Erythroblast (primary cell): Measurements from ENCODE around the gene ZNF831.

Experiments
- GATA1 ChIP-seq: IDR thresholded peaks from 2 replicates; pipeline ENCODE4 v1.6.1; 2011; ENCODE audit warnings: low read depth, mild to moderate bottlenecking, control low read depth, low read length, moderate library complexity
- POLR2A ChIP-seq: IDR thresholded peaks from 2 replicates; pipeline ENCODE4 v1.6.1; 2011; ENCODE audit warnings: mild to moderate bottlenecking, low read length

GRCh38 chr20:59144179-59144830 lies 19.3 kb upstream of the ZNF831 start:
- TF ChIP-seq POLR2A (no peak), GATA1 (no peak)
